Fibroblast of mammary gland (primary cell): ENCODE results near the gene NOL11.

Source experiments
- DNase-seq: peaks from one replicate; pipeline ENCODE4 v3.0.0-alpha.2; 2010; ENCODE audit warnings: low read depth
- H3K4me3 ChIP-seq: 2 replicates; pipeline ENCODE4 v1.5.1; 2011; ENCODE audit warnings: low read depth, mild to moderate bottlenecking, low read length, moderate library complexity; ENCODE audit not compliant: control insufficient read depth
- TF ChIP-seq, protein P1 (sequence below): conservative IDR thresholded peaks from 2 replicates; pipeline ENCODE4 v1.5.1; 2011; ENCODE audit warnings: low read depth, low read length, inconsistent platforms; ENCODE audit not compliant: control insufficient read depth, insufficient read depth

Gene NOL11

DNA sequence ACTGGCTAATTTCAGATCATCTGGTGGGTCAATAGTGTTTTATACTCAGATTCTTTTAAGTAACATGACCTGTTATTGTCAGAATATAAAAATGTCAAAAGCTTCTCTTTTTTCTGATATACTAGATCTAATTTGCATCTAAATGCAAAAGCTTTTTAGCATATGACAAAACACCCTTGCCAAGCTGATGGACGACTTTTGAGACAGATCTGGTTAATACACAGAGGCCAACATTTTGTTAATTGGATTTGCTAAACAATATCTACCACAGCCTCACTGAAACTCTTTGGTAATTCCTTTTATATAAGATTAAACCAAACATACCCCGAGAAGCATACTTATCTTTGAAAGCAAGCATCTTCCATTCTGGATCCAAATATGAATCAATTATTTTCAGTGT lies 10.3 kb upstream of the NOL11 start:
- no peak for DNase-seq
- H3K4me3 ChIP-seq = no peak overlapping the region
- TF ChIP-seq, protein P1, sequence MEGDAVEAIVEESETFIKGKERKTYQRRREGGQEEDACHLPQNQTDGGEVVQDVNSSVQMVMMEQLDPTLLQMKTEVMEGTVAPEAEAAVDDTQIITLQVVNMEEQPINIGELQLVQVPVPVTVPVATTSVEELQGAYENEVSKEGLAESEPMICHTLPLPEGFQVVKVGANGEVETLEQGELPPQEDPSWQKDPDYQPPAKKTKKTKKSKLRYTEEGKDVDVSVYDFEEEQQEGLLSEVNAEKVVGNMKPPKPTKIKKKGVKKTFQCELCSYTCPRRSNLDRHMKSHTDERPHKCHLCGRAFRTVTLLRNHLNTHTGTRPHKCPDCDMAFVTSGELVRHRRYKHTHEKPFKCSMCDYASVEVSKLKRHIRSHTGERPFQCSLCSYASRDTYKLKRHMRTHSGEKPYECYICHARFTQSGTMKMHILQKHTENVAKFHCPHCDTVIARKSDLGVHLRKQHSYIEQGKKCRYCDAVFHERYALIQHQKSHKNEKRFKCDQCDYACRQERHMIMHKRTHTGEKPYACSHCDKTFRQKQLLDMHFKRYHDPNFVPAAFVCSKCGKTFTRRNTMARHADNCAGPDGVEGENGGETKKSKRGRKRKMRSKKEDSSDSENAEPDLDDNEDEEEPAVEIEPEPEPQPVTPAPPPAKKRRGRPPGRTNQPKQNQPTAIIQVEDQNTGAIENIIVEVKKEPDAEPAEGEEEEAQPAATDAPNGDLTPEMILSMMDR = no peak

DNA sequence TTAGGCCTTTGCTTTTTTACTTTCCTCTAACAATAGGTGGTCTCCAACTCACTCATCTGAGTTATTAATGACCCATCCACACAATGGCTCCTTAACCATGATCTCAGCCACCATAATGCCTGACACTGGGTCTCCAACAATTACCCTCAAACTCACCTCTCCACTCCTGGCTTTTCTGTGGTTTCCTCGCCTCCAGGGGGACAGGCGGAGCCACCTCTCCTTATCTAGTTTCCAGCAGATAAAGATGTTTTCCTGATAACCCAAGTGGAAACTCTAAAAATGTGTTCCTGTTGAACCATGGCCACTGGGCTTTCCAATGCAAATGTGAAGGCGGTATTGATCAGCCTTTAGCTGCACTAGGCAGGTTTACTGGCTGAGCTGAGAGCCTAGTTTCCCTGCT lies 9.4 kb upstream of the NOL11 start:
- DNase-seq = no peak
- TF ChIP-seq, protein P1 = no peak
- H3K4me3 ChIP-seq = no peak overlapping the region

DNA sequence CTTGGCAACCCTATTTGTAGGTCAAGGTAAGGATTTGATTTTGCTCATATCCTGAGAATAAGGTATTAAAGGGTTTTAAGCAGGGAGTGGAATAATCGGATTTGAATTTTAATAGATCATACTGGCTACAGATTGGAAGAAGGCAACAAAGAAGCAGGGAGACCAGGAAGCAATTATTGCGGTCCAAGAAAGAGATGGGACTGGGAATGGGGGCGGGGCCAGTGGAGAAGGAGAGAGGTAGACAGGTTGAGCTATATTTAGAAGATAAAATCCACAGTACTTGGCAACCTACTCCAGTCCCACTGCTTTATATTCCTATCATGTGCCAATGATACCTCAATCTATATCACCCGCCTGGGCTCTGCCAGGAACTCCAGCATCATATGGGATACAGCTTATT lies 5.8 kb upstream of the NOL11 start:
- H3K4me3 ChIP-seq = no peak overlapping the region
- no peak for DNase-seq
- TF ChIP-seq, protein P1 = no peak

DNA sequence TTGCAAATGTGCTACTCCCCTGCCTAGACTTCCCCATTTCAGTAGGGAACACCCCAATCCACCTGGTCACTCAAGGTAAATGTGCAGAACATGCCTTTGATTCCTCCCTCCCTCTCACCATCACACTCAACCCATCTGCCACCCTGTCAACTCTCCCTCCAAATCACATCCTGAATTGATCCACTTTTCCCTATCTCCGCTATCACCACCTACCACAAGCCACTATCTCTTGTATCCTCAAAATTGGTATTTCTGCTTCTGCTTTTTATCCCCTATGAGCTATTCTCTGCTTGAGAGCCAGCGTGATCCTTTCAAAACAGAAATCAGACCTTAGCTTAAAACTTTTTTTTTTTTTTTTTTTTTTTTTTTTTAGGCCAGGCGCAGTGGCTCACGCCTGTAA lies 5.4 kb upstream of the NOL11 start:
- no peak for DNase-seq
- H3K4me3 ChIP-seq = no peak overlapping the region
- TF ChIP-seq, protein P1 = no peak

DNA sequence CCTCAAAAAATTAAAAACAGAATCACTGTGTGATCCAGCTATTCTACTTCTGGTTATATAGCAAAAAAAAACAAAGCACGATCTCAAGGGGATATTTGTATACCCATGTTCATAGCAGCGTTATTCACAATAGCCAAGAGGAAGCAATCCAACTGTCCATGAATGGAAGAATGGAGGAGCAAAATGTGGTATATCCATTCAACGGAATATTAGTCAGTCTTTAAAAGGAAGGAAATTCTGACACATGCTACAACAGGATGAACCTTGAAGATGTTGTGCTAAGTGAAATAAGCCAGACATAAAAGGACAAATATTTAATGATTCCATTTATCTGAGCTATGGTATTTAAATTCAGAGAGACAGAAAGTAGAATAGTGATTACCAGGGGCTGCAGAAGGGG lies 4.6 kb upstream of the NOL11 start:
- TF ChIP-seq, protein P1 = no peak
- DNase-seq = no peak
- no peak overlapping the region for H3K4me3 ChIP-seq

DNA sequence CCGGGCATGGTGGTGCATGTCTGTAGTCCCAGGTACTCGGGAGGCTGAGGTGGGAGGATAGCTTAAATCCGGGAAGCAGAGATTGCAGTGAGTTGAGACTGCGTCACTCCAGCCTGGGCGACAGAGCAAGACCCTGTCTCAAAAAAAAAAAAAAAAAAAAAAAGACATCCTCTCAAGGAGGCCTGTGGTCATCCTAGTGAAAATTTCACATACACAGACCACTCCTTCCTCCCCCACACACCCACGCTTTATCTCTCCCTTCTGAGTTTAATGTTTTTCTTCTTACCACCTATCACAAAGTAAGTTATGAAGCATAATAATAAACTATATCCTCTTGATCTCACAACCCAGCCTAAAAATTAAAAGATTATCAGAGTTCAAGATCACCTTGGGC lies 1.3 kb upstream of the NOL11 start:
- TF ChIP-seq, protein P1 = no peak
- no peak overlapping the region for H3K4me3 ChIP-seq
- DNase-seq = no peak

DNA sequence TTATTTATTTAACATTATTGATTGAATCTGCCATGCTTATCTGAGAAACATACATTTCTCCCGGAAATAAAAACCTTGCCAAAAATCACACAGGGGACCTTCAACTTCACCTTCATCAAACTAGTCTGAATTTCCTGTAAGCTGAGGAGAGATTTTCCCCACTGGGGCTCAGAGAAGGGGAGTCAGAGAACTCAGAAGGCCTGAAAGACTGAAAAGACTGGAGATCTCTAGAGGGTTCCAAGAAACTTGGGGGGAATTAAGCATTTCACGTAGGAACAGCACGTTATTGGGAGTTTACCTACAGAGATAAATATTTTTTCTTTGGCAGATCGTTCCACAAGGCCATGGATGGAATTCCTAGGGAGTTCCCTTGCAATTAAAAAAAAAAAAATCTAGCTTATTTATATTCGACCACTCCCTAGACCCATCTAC lies 528 bp upstream of the NOL11 start:
- TF ChIP-seq, protein P1 = no peak
- H3K4me3 ChIP-seq = peak overlapping the region; percentile 73
- no peak for DNase-seq
